OCI-LY3 (cell line): ENCODE results near the gene SELENOI.
A peak's percentile ranks its signal among the peaks of the same experiment; 100 is the strongest.

Experiments used
- H2AFZ ChIP-seq: fragments of 200-600, 300-600 bp; shearing (Covaris generic); 2 replicates; pipeline ENCODE4 v1.6.0; 2014; ENCODE audit warnings: antibody characterized with exemption, low read depth, low read length
- H3K27ac ChIP-seq: fragments of 200-600, 300-600 bp; sonication (generic); 2 replicates; pipeline ENCODE4 v1.5.1; 2014; ENCODE audit warnings: mild to moderate bottlenecking, low read length, moderate library complexity, mixed read lengths
- H3K27me3 ChIP-seq: fragments of 200-600, 300-600 bp; sonication (generic); 2 replicates; pipeline ENCODE4 v1.6.1; 2014; ENCODE audit warnings: low read depth, low read length, mixed read lengths
- H3K36me3 ChIP-seq: fragments of 200-600, 300-600 bp; sonication (generic); replicated peaks from 2 replicates; pipeline ENCODE3; 2014; ENCODE audit warnings: low read depth, low read length, mixed read lengths
- H3K4me1 ChIP-seq: fragments of 300-600, 200-600 bp; sonication (generic); 2 replicates; pipeline ENCODE4 v1.6.1; 2014; ENCODE audit warnings: low read length, mixed read lengths
- H3K4me2 ChIP-seq: fragments of 200-600, 300-600 bp; sonication (generic); 2 replicates; pipeline ENCODE4 v1.6.1; 2014; ENCODE audit warnings: low read length, mixed read lengths
- H3K4me3 ChIP-seq: fragments of 300-600, 200-600 bp; sonication (generic); 2 replicates; pipeline ENCODE4 v1.5.1; 2014; ENCODE audit warnings: antibody characterized with exemption, mild to moderate bottlenecking, low read length, moderate library complexity
- H3K79me2 ChIP-seq: fragments of 300-600, 200-600 bp; shearing (Covaris generic); 2 replicates; pipeline ENCODE4 v1.6.1; 2014; ENCODE audit warnings: mild to moderate bottlenecking, low read length, mixed read lengths
- H3K9ac ChIP-seq: fragments of 300-600, 200-600 bp; shearing (Covaris generic); 2 replicates; pipeline ENCODE4 v1.6.0; 2014; ENCODE audit warnings: mild to moderate bottlenecking, low read length, moderate library complexity
- H3K9me3 ChIP-seq: fragments of 200-600, 300-600 bp; shearing (Covaris generic); 2 replicates; pipeline ENCODE4 v1.6.1; 2014; ENCODE audit warnings: low read length, mixed read lengths; ENCODE audit not compliant: insufficient read depth
- H4K20me1 ChIP-seq: fragments of 200-600, 300-600 bp; sonication (generic); 2 replicates; pipeline ENCODE4 v1.6.1; 2016; ENCODE audit warnings: low read length, mixed read lengths; ENCODE audit not compliant: insufficient read depth
- EZH2phosphoT487 ChIP-seq: fragments of 200-600 bp; shearing (Covaris generic); IDR thresholded peaks from 2 replicates; pipeline ENCODE4 v1.6.1; 2018; ENCODE audit warnings: antibody characterized with exemption, mixed run types, low read depth
- TF ChIP-seq, protein P1 (sequence below): fragments of 200-600, 300-600 bp; sonication (generic); IDR thresholded peaks from 2 replicates; pipeline ENCODE4 v1.5.1; 2014; ENCODE audit warnings: antibody characterized with exemption, low read length, low read depth

The SELENOI gene

DNA sequence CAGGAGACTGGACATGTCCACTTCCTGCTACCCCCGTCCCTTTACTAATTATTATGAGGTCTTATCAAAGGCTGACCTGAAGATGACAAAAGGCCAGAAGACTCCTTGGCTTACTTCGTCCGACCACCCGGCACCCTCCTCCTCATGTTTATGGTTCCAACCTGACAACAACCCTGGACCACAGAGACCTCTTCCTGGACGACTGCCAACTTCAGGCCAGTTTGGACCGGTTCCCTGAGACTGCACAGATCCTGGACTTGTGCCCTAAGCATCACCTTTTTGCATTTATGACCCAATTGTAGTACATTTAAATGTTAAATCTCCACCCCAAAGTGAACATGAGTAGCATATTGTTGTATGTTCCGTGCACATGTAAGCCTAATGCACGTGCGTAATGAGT lies 61.6 kb downstream of the SELENOI start:
- H2AFZ ChIP-seq, result no peak overlapping the region
- no peaks in the 10 kb centered on the region for H3K36me3 ChIP-seq
- no peak overlapping the region for H3K4me3 ChIP-seq
- H3K4me1 ChIP-seq, result peaks cover 8% of the 10 kb centered on the region
- H3K27me3 ChIP-seq, result no peaks in the 10 kb centered on the region
- H3K9ac ChIP-seq, result no peak overlapping the region
- H3K9me3 ChIP-seq, result no peaks in the 10 kb centered on the region
- H3K4me2 ChIP-seq, result no peak overlapping the region
- no peaks in the 10 kb centered on the region for H4K20me1 ChIP-seq
- H3K79me2 ChIP-seq, result no peaks in the 10 kb centered on the region
- no peak for TF ChIP-seq EZH2phosphoT487
- TF ChIP-seq, protein P1, sequence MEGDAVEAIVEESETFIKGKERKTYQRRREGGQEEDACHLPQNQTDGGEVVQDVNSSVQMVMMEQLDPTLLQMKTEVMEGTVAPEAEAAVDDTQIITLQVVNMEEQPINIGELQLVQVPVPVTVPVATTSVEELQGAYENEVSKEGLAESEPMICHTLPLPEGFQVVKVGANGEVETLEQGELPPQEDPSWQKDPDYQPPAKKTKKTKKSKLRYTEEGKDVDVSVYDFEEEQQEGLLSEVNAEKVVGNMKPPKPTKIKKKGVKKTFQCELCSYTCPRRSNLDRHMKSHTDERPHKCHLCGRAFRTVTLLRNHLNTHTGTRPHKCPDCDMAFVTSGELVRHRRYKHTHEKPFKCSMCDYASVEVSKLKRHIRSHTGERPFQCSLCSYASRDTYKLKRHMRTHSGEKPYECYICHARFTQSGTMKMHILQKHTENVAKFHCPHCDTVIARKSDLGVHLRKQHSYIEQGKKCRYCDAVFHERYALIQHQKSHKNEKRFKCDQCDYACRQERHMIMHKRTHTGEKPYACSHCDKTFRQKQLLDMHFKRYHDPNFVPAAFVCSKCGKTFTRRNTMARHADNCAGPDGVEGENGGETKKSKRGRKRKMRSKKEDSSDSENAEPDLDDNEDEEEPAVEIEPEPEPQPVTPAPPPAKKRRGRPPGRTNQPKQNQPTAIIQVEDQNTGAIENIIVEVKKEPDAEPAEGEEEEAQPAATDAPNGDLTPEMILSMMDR, result no peak
- no peak overlapping the region for H3K27ac ChIP-seq

DNA sequence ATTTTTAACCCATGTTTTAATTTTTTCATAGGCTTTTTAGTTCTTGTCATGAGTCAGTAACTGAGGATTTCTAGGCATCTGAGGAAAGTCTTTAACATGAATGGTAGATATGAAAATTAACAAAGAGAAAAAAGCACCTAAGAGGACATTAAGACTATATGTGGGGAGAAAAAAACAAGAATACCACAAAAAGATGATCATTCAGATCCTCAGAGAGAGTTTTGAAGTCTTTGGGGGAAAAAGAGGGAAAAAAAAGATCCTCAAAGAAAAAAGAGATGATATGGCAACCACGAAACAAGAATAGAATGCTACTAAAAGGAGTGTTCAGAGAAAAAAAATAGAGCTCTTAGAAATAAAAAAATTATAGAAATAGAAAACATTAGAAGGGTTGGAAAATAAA lies 63.8 kb downstream of the SELENOI start:
- Histone ChIP-seq H3K4me3 (no peak overlapping the region), H3K36me3 (no peaks in the 10 kb centered on the region), H3K27ac (no peak overlapping the region), H4K20me1 (no peaks in the 10 kb centered on the region), H3K9me3 (no peaks in the 10 kb centered on the region), H3K79me2 (no peaks in the 10 kb centered on the region), H3K27me3 (no peaks in the 10 kb centered on the region), H3K4me2 (no peak overlapping the region), H3K9ac (no peak overlapping the region), H2AFZ (no peak overlapping the region), H3K4me1 (peaks cover 10% of the 10 kb centered on the region)
- TF ChIP-seq EZH2phosphoT487, result no peak
- TF ChIP-seq, protein P1, result no peak

DNA sequence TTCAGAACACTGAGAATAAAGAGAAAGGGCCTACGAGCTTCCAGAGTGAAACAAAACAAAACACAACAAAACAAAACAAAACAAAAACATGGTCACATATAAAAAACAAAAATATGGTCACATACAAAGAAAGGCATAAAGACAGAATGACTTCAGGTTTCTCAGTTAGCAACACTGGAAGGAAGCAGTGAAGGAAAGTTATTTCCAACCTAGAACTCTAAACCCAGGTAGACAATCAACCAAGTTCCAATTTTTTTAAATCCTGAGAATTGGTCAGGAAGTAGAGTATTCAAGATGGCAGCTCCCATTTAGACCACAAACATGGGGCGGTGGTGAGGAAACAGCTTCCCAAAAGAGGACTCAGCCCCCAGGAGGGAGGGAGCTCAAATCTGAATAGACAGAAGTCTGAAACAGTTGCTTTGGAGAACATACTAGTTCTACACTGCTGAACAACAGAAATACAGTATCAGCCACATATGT lies 64.9 kb downstream of the SELENOI start:
- 0 out of 2 replicates have a peak overlapping the region, but pooled peaks have one; percentile 27 for H2AFZ ChIP-seq
- H3K27ac ChIP-seq, result no peak overlapping the region
- TF ChIP-seq, protein P1, result no peak
- no peak for TF ChIP-seq EZH2phosphoT487
- no peaks in the 10 kb centered on the region for H4K20me1 ChIP-seq
- no peaks in the 10 kb centered on the region for H3K36me3 ChIP-seq
- H3K4me1 ChIP-seq, result peaks cover 10% of the 10 kb centered on the region
- no peak overlapping the region for H3K9ac ChIP-seq
- no peaks in the 10 kb centered on the region for H3K27me3 ChIP-seq
- H3K79me2 ChIP-seq, result no peaks in the 10 kb centered on the region
- H3K4me3 ChIP-seq, result no peak overlapping the region
- H3K9me3 ChIP-seq, result no peaks in the 10 kb centered on the region
- no peak overlapping the region for H3K4me2 ChIP-seq

DNA sequence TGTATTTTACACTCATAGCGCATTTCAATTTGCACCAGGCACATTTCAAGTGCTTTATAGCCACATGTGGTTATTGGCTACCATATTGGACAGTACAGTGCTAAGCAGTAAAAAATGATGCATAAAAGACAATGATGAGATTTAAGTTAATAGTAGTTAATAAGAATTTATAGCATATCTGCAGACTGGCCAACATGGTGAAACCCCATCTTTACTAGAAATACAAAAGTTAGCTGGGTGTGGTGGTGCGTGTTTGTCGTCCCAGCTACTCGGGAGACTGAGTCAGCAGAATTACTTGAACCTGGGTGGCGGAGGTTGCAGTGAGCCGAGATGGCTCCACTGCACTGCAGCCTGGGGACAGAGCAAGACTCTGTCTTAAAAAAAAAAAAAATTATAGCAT lies 65.5 kb downstream of the SELENOI start:
- peak overlapping the region; percentile 66; the same call in 1 of the 2 replicates for H3K4me2 ChIP-seq
- H3K27me3 ChIP-seq, result no peaks in the 10 kb centered on the region
- H2AFZ ChIP-seq, result peak overlapping the region; percentile 99; the same call in 1 of the 2 replicates
- H3K4me3 ChIP-seq, result peak overlapping the region; percentile 75; the same call in 1 of the 2 replicates
- H3K36me3 ChIP-seq, result no peaks in the 10 kb centered on the region
- no peak for TF ChIP-seq EZH2phosphoT487
- TF ChIP-seq, protein P1, result no peak
- H4K20me1 ChIP-seq, result no peaks in the 10 kb centered on the region
- no peaks in the 10 kb centered on the region for H3K9me3 ChIP-seq
- no peak overlapping the region for H3K27ac ChIP-seq
- peaks cover 10% of the 10 kb centered on the region for H3K4me1 ChIP-seq
- no peak overlapping the region for H3K9ac ChIP-seq
- no peaks in the 10 kb centered on the region for H3K79me2 ChIP-seq
